GM21515 (cell line): Measurements from ENCODE around the gene RBM6.

ENCODE experiments used
- ATAC-seq: cut with Tn5 transposase; IDR thresholded peaks from one replicate; pipeline ENCODE4 v1.9.1; 2021; ENCODE audit not compliant: unreplicated experiment

RBM6 gene

GRCh38 chr3:50124052-50124799 is 184.3 kb downstream of the RBM6 start:
- ATAC-seq, result no peak

GRCh38 chr3:50124800-50125178 is 184.8 kb downstream of the RBM6 start:
- no peak for ATAC-seq

GRCh38 chr3:50125541-50126286 is 185.8 kb downstream of the RBM6 start:
- ATAC-seq, result no peak

- ATAC-seq, result no peak
Measured at GRCh38 chr3:50126287-50127211, 186.6 kb downstream of the RBM6 start.
